Suprapubic skin (tissue), 3 donors: Measurements from ENCODE around the gene ARHGEF1.

Experiments used
- POLR2AphosphoS5 ChIP-seq, 3 donors: sonication (generic); formaldehyde crosslinking; IDR thresholded peaks; one replicate each; pipeline ENCODE4 v1.6.1; 2017; ENCODE audit warnings: antibody characterized with exemption in 3 of 3
- TF ChIP-seq, protein P1 (sequence below), 2 donors: fragments of 200-600 bp in 1 of 2; fragments of 450-650 bp in 1 of 2; sonication (generic) in 1 of 2; IDR thresholded peaks; one replicate each; pipeline ENCODE4 v1.5.1; 2016 to 2019; ENCODE audit warnings: antibody characterized with exemption in 2 of 2, mild to moderate bottlenecking in 1 of 2, moderate library complexity in 1 of 2

GRCh38 chr19:41839211-41839610 lies 43.8 kb upstream of the ARHGEF1 start:
- TF ChIP-seq POLR2AphosphoS5 (IDR thresholded peaks at IDR 0.05), result no peak
- TF ChIP-seq, protein P1, sequence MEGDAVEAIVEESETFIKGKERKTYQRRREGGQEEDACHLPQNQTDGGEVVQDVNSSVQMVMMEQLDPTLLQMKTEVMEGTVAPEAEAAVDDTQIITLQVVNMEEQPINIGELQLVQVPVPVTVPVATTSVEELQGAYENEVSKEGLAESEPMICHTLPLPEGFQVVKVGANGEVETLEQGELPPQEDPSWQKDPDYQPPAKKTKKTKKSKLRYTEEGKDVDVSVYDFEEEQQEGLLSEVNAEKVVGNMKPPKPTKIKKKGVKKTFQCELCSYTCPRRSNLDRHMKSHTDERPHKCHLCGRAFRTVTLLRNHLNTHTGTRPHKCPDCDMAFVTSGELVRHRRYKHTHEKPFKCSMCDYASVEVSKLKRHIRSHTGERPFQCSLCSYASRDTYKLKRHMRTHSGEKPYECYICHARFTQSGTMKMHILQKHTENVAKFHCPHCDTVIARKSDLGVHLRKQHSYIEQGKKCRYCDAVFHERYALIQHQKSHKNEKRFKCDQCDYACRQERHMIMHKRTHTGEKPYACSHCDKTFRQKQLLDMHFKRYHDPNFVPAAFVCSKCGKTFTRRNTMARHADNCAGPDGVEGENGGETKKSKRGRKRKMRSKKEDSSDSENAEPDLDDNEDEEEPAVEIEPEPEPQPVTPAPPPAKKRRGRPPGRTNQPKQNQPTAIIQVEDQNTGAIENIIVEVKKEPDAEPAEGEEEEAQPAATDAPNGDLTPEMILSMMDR (IDR thresholded peaks at IDR 0.05), result no peak
